GM19468 (cell line): ENCODE data around the gene CCL19.
A peak's percentile ranks its signal among the peaks of the same experiment; 100 is the strongest.

Experiments
- ATAC-seq: cut with Tn5 transposase; IDR thresholded peaks from one replicate; pipeline ENCODE4 v1.9.1; 2021; ENCODE audit warnings: mild to moderate bottlenecking, moderate library complexity, moderate number of reproducible peaks; ENCODE audit not compliant: unreplicated experiment; ENCODE audit errors: extremely low read depth

CCL19 gene

DNA sequence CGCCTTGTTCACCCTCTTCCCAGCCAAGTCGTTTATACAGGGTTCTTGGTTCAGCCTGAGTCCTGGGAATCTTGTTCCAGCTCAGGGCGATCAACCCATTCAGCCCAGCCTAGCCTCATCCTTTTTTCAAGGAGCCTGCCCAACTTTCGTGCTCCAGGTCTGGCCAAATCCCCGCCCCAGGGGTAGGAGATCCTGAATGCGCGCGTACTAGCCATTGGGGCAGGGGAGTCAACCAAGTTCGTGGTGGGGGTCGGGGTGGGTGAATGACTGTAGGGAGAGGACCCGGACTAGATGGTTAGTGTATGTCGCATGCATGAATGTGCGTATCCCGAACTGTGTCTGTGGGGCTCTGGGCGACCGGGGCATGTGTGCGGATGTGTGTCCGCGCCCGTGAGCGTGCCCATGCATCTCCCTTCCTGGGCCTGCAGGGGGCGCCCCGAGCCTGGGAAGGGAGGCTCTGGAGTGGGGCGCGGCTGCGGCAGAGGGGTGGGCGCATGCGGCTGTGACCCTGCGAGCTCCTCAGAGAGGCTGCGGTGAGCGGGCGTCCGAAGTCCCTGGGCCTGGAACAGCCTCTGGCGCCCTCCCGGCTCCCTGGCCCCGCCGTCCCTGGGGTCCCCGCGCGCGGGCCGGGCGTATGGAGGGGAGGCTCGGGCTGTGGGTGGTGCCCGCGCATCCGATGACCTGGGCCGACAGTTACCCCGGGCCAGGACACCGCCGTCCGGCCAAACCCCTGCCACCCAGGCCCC lies 10.1 kb upstream of the CCL19 start:
- ATAC-seq = no peak

DNA sequence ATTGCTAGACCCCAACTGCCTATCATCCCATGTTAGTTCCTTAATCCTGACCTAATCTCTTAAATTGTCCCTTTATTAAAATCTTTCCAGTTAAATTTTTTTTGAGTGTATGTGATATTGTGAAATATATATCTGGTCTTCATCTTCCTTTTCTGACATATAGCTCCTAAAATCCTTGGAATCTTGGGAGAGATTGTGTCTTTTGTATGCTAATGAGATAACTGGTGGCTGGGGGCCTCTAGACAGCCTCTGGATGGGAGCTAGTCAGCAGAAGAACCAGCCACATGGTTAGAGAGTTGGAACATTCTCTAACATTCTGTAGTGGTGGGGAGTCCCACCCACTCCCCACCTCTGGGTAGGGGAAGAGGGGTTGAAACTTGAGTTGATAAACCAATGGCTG lies 3.7 kb upstream of the CCL19 start:
- ATAC-seq = no peak

DNA sequence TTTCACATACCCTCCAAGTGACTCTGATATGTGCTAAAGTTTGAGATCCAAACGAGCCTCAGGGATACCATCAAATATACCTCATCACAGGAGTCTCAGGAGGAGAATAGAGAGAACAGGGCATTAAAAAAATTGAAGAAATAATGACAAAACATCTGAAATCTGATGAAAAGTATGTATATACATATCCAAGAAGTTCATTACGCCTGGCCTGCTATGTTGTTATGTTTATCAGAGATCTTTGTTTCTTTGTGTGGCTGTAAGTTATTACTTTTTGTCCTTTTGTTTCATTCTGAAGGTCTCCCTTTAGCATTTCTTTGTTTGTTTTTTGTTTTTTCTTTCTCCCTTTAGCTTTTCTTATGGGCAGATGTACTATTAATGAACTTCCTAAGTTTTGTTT lies 2.5 kb upstream of the CCL19 start:
- ATAC-seq = no peak

DNA sequence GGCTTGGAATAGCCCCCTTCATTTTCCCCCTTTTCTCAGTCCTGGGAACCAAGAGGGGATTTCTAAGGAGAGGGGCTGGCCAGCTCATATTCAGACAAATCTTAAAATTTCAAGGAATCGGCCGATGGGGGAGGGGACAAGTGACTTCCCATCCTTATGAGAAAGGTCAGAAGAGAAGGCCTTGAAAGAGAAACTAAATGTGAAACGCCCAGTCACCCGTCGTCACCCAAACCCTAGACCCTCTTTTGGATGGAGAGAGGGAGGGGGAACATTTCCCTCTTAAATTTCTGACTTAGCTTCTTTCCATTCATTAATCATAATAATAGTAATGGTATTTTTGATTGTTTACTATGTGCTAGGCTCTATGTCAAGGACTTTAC lies 850 bp upstream of the CCL19 start:
- ATAC-seq = no peak

DNA sequence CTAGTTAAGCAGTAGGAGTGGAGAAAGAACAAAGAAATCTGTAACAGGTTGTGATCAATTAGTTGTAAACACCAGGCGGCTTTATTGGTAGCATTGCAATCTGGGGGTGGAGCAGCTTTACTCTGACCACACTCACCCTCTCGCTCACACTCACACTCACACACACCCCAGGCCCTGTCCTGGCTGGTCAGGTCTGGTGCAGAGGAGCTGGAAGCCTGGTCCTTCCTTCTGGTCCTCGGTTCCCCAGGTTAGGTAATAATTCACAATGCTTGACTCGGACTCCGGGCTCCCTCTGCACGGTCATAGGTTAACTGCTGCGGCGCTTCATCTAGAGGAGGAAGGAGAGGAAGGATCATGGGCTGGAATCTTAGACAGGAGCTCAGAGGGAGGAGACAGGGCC lies 1.6 kb downstream of the CCL19 start:
- ATAC-seq = no peak

DNA sequence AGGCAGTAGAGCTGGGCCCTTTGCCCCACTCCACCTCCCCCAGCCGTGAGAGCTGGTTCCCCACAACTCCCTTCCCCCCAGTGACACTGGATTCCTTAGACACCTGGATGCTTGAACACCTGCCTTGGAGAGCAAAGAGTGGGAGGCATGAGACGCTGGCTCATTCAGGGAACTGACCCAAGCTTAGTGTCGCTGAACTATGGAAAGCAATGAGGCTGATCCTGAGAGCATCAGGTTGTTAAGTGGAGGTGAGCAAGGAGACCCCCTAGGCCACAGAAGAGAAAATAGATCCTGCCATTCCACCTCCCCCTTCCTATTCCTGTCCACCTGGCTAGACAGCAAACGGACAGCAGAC lies 2.0 kb downstream of the CCL19 start:
- no peak for ATAC-seq

DNA sequence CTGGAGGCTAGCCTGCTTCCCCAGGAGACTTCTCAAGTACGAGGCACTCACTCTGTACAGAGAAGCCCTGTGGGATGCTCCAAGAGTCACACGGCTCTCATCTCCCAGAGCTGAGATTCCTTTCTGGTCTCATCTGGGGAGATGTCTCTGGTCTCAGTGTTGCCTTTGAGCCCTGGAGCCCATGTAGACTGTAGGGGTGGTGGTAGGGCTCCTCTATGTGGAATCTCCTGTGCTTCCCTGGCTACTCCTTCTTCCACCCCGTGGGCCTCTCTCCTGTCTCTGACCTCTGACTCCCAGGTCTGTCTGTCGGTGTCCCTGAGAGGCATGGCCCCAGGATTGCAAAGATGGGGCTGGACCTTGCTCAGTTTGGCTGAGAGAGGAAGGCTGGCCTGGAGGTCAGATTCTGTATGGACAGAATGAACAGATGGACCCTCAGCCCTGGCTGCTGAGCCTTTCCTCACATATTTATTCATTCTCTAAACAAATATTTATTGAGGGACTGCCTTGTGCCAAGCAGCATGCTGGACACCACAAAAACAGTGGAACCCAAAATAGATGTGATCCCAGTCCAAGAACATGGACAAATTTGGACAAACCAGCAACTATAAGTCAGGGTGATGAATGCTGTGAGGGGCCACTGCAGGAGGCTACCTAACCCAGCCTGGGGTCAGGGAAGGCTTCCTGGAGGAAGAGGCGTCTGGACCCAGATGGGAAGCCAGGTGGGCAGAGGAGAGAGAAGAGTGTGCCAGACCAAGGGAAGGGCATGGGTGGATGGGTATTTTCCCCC lies 2.6 kb downstream of the CCL19 start:
- ATAC-seq = no peak

DNA sequence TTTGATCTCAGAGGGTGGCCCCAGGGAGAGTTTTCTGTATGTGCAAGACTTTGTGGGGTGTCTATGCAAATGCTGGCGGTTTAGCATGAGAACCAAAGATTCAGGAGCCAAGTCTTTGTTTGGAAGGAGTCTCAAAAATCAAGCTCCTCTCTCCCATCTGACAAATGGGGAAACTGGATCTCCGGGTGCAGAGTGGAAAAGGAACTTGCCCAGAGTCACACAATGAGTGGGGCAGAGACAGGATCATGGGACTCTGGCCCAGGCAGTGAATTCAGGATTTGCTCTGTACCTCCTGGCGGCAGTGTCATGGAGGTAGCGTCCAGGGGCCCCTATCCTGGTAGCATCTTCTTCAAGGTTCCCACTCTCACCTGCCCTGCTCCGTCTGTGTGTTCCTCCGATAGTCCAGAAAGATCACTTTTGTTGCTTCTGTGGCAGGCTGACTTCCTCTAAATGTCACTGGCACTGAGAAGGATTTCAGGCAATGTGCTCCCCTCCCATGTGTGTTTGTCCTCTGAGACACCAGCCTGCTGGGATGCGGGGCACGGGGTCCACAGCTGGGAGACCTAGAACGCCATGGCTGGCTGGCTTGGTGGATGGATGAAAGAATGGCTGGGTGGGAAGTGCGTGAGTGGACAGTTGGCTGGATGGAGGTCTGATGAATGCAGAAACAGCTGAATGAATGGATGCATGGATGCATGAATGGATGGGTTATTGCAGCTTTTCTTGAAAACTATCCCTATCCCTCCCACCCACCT lies 3.6 kb downstream of the CCL19 start:
- no peak for ATAC-seq

DNA sequence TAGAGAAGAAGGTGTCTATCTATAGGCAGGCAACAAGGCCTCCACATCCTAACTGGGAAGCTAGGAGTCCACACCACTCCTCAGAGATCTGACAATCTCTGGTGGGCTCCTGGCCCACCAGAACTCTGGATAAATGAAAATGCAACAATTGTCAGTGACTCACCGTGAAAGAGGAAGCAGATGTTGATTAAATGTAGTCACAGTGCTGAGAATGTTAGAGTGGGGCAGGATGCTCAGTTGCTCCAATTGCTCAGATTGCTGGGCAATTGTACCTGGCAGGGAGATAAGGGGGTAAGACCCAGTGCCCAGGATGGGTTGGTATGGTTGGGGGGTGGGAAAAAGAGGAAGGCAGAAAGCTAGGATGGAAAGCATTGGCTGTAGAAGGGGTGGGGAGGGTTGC lies 4.3 kb downstream of the CCL19 start:
- ATAC-seq = no peak

DNA sequence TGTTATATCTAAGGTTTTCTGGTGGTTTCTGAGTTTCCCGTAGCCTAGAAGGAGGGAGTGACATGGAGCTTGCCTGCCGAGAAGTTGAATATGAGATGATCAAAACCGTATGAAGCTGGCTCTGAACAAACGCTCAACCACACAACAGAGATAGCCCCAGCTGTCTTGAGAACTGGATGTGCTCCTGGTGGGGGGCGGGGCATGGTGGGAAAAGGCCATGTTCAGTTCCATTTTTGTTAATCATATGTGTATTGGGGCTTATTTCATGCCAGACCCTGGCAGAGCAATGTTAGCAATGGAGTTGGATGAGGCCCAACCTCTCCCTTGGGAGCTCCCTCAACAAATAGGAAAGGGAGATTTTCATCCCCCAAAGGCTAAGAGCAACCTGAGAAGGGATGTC lies 4.8 kb downstream of the CCL19 start:
- no peak for ATAC-seq

DNA sequence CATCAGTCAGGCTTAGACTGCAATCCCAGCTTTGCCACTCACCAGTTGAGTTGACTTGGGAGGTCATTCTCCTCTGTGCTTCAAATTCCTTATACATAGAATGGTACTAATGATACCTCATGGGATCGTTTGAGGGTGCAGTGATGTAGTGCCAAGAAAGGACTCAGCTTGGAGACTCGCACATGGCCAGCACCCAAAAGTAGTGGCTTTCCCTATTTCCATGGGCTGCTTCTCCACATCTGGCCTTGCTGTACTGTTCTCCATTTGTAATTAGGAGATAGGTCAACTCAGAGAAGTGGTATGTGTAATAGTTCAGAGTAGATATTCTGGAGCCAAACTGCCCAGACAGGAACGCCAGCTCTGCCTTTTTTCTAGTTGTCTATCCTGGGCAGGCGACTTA lies 5.5 kb downstream of the CCL19 start:
- no peak for ATAC-seq

DNA sequence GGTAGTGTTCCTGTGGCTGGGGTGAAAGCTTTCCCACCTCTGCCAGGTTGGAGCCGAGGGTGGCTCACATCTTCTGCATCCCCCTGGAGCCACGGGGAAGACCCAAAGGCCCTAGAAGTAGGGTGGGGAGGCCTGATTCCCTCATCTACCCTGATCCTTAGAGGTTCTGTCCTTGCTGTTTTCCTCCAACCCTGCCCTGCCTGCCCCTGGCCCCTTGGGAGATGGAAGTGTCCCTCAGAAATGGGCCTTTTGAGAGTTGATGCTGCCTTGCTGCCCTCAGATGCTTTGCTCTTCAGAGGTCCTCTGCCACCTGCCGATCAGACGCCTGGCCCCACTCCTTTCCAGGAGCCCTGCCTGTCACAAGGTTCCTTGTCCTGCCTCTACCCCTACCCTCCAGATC lies 6.3 kb downstream of the CCL19 start:
- ATAC-seq = no peak

DNA sequence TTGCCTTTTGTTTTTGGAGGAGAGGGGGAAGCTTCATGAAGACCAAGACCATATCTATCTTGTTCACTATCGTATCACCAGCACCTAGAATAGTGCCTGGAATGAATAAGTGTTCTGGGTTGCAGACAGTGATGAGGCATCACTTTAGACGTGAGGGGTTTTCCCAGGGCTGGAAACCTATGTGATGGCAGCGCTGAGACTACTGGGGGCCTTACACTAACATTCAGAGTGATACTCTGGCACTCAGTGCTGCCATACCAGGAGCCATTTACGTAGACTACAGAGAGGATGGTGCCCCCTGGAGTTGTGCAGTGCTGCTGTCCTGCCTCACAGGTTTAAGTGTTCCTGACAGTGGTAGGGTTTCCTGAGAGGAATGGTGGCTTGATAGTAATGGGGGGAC lies 6.9 kb downstream of the CCL19 start:
- ATAC-seq = no peak

DNA sequence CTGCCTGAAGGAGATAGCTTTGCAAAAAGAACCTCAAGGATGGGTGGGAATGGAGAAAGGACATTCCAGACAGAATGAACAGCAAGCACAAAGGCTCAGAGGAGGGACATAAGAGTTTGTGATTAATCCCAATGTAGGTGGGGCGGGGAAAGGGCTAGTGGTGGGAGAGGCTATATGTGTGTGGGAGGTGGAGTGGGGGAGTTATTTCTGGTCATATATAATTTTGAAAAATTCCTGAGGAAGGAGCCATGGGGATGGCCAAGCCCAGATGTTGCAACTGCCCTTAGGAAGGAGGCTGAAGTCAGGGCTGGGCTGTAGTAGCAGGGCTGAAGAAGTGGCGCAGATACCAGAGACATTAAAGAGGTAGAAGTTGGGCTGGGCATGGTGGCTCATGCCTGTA lies 15.2 kb downstream of the CCL19 start:
- no peak for ATAC-seq

DNA sequence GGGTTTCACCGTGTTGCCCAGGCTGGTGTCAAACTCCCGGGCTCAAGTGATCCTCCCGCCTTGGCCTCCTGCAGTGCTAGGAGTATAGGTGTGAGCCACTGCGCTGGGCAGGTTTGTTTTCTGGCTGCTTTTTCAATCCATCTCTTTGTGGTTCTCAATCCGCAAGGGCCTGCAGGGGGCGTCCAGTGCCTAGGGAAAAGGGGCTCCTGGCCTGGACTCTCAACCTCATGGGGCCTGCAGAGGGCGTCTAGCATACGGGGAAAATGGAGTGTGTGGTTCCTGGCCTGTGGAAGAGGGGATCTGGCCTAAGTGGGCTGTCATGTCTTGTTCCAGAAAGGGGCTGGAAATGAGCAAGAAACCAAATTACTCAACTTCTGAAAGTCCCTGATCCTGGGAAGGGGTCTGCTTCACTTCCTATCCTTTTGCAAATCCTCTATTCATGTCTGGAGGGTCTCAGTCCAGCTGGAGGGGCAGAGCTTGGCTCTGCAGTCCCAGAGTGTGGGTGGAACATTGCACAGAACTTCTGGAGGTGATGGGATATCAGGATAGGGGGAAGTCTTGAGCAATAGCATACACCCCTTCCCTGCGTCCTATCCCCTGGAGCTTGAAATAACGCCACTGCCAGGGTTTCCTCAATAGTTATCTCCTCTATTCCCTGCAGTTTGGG lies 15.9 kb downstream of the CCL19 start:
- ATAC-seq = no peak

DNA sequence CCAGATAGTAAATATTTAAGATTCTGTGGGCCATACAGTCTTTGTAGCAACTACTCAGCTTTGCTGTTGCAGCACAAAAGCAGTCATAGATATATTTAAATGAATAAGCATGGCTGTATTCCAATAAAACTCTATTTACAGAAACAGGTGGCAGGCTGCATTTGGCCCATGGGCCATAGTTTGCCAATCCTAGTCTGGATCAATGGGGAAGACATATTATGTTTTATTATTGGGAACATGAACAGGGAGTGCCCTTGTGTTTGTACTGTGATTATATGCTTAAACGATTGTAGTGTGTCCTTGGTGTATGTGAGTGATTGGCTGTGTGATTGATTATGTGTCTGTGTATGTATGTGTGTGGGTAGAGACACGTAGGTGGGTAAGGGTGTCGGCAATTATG lies 16.6 kb downstream of the CCL19 start:
- ATAC-seq = no peak

DNA sequence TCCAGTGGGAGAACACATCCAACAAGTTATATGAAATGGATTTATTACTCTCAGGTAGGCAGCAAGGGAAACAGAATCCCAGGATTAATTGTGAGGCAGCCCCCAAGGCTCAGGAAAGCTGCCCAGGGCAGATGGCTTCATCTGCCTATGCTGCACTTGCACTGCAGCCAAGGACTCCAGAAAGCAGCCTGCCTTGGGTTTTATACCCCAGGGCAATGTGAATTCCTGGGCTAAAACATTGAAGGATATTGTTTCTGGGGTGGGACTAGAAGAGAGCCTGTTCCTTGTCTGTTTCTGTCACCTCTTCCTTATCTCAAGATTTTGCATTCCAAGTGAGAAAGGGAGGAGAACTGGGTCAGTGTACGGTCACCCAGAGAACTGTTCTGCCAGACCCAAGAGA lies 19.8 kb downstream of the CCL19 start:
- ATAC-seq = no peak

DNA sequence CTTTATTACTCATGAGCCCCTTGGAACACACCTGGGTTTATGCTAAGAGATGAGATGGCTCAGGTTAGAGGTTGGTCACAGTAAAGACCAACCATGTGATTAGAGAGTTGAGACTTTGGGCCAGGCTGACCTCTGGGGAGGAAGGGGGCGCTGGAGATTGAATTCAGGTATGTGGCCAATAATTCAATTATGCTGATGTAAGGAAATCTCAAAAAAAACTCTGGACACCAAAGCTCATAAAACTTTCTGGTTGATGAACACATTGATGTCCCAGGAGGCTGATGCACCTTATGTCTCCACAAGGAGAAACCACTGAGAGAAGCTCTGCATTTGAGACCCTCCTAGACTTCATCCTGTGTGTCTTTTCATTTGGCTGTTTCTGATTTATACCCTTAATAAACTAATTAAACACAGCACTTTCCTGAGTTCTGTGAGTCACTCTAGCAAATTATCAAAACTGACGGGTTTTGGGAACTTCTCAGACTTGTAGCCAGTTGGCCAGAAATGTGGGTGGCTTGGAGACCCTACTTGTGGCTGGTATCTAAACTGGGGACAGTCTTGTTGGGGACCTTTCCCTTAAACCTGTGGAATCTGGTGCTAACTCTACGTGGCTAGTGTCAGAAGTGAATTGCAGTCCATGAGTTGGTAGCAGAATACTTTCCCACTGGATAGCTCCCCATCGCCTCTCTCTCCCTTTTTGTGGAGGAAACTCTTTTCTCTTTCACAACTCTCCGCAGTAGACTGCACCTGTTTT lies 21.1 kb downstream of the CCL19 start:
- no peak for ATAC-seq

DNA sequence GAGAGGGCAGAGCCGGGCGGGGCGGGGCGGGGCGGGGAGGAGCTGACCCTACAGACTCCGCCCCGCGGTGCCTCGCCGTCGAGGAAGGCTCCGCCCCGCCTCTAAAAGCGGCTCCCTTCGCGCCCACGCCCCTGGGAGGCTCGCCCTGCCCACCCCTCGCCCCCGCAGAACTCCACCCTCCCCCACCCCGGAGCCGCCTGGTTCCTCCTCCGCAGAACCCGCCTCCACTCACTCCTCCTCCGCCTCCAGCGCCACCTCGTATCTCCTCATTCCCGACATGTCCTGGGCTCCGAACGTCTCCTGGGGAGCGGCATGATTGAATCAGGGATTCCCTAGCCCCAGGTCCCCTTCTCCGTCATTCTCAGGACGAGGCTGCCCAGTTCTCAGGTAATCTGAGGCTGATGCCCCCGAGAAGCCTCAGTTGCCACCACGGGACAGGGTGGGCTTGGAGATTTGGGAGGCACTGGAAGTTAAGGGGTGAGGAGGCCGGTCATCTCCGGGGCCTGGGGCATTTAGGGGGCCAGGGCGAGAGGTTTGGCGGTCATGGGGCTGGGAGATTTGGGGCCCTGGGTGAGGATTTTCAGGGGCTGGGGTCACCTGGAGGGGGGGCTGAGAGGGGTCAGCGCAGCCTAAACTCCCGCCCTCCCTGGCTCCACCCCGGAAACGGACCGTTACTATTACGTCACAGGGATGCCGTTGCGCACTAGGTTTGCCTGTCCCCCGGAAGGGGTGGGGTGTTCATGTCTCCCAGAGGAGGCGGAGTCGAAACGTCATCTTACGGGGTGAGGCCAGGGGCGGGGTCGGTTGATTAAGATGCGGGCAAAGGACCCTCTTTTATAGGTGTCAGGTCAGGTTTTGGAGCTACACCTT lies 25.5 kb downstream of the CCL19 start:
- ATAC-seq = peak; percentile 21
